HCT116 (cell line): ENCODE measurements around the gene SESN1. TPM values are rescaled to one million over a fixed set of nuclear protein-coding genes. Genes with fewer than 3 reads are reported as not detected.

Experiments
- ATAC-seq: fragments of 200-7000 bp; cut with Tn5 transposase; 2 replicates; pipeline ENCODE4 v1.9.1; 2020; ENCODE audit warnings: mild to moderate bottlenecking, moderate library complexity
- BruUV-seq: library from RNA; stranded (reverse); fragments of 400-500 nt; replicated peaks from 2 replicates; lab custom pipeline; 2021; lab: Mats Ljungman, UMichigan
- CTCF ChIA-PET: fragments of 300-600 bp; sonication (Branson Sonifier 250); formaldehyde crosslinking; loops from one replicate; lab custom pipeline; 2021; ENCODE audit warnings: antibody characterized with exemption; lab: Charles Lee
- POLR2A ChIA-PET: fragments of 300-600, 350-600 bp; sonication (Branson Sonifier 250); formaldehyde crosslinking; loops from one replicate; lab custom pipeline; 2021; ENCODE audit warnings: antibody characterized with exemption; lab: Charles Lee
- RAD21 ChIA-PET, 2 experiments: fragments of 300-600 bp; sonication (Branson Sonifier 250); formaldehyde crosslinking; loops; one replicate each; lab custom pipeline; 2023; ENCODE audit warnings: low total read pairs in 2 of 2; ENCODE audit not compliant: uncharacterized antibody in 2 of 2, unreplicated experiment in 2 of 2, low non-redundant PET in 1 of 2; lab: Charles Lee
- DNase-seq: peaks from one replicate; pipeline ENCODE4 v3.0.0-alpha.2; 2010; ENCODE audit warnings: low read depth, low spot score
- H2AFZ ChIP-seq: fragments of 200-600 bp; shearing (Covaris generic), sonication (generic); 2 replicates; pipeline ENCODE4 v1.6.1; 2017; ENCODE audit warnings: low read depth, mixed run types, mixed read lengths, antibody characterized with exemption, low read length; ENCODE audit not compliant: poor library complexity, severe bottlenecking
- H3K27ac ChIP-seq: 2 replicates; pipeline ENCODE4 v1.5.1; 2012; ENCODE audit warnings: low read depth, low read length
- H3K27me3 ChIP-seq: fragments of 200-600 bp; sonication (generic); 2 replicates; pipeline ENCODE4 v1.6.1; 2016; ENCODE audit warnings: mixed run types, low read length, mixed read lengths; ENCODE audit not compliant: insufficient read depth
- H3K36me3 ChIP-seq, 2 experiments: fragments of 200-500 bp in 1 of 2; fragments of 200-600 bp in 1 of 2; sonication (Bioruptor generic) in 1 of 2; sonication (generic) in 1 of 2; 2 replicates each; pipeline versions ENCODE4 v1.5.1 to v1.6.1; 2014 to 2016; ENCODE audit warnings: low read length in 2 of 2, inconsistent platforms in 1 of 2, mixed read lengths in 1 of 2, mixed run types in 1 of 2; ENCODE audit not compliant: insufficient read depth in 2 of 2, control insufficient read depth in 1 of 2
- H3K4me1 ChIP-seq, 2 experiments: fragments of 200-600 bp in 1 of 2; sonication (generic) in 1 of 2; 2 replicates each; pipeline versions ENCODE4 v1.5.1 to v1.6.1; 2012 to 2017; ENCODE audit warnings: low read length in 2 of 2, inconsistent platforms in 1 of 2, mild to moderate bottlenecking in 1 of 2, mixed read lengths in 1 of 2, mixed run types in 1 of 2, moderate library complexity in 1 of 2; ENCODE audit not compliant: insufficient read depth in 2 of 2, control insufficient read depth in 1 of 2
- H3K4me2 ChIP-seq: fragments of 200-600 bp; sonication (generic); 2 replicates; pipeline ENCODE4 v1.6.1; 2017; ENCODE audit warnings: mixed run types, low read length, mixed read lengths
- H3K4me3 ChIP-seq, 2 experiments: fragments of 200-600 bp in 1 of 2; sonication (generic) in 1 of 2; replicated peaks in 1 of 2; 2 replicates each; pipeline ENCODE4 v1.5.1; 2011 to 2016; ENCODE audit warnings: low read length in 2 of 2, control low read depth in 1 of 2, low read depth in 1 of 2, mild to moderate bottlenecking in 1 of 2, mixed read lengths in 1 of 2, mixed run types in 1 of 2
- H3K79me2 ChIP-seq: fragments of 200-600 bp; sonication (generic); 2 replicates; pipeline ENCODE4 v1.6.1; 2017; ENCODE audit warnings: mild to moderate bottlenecking, mixed run types, low read length, moderate library complexity, mixed read lengths; ENCODE audit not compliant: insufficient read depth
- H3K9ac ChIP-seq: fragments of 200-600 bp; sonication (generic); 2 replicates; pipeline ENCODE4 v1.6.1; 2016; ENCODE audit warnings: low read length, mixed read lengths
- H3K9me2 ChIP-seq: fragments of 200-600 bp; sonication (generic), shearing (Covaris generic); 2 replicates; pipeline ENCODE4 v1.6.1; 2017; ENCODE audit warnings: mixed run types, mild to moderate bottlenecking, moderate library complexity; ENCODE audit not compliant: insufficient read depth
- H3K9me3 ChIP-seq, 2 experiments: fragments of 200-500 bp in 1 of 2; fragments of 200-600 bp in 1 of 2; sonication (Bioruptor generic) in 1 of 2; sonication (generic) in 1 of 2; 2 replicates each; pipeline ENCODE4 v1.6.1; 2014 to 2017; ENCODE audit warnings: low read length in 2 of 2, mixed read lengths in 2 of 2, inconsistent platforms in 1 of 2, low read depth in 1 of 2, mild to moderate bottlenecking in 1 of 2, mixed run types in 1 of 2, moderate library complexity in 1 of 2; ENCODE audit not compliant: control insufficient read depth in 1 of 2, insufficient read depth in 1 of 2
- H4K20me1 ChIP-seq: fragments of 200-600 bp; sonication (generic), shearing (Covaris generic); 2 replicates; pipeline ENCODE4 v1.6.1; 2017; ENCODE audit warnings: mixed run types, mild to moderate bottlenecking, moderate library complexity; ENCODE audit not compliant: insufficient read depth
- CBX3 ChIP-seq: IDR thresholded peaks from 2 replicates; pipeline ENCODE4 v1.6.1; 2012; ENCODE audit warnings: low read depth
- CEBPB ChIP-seq: IDR thresholded peaks from 2 replicates; pipeline ENCODE4 v1.6.1; 2012; ENCODE audit warnings: low read depth
- CTCF ChIP-seq, 3 experiments: fragments of 200-600 bp in 1 of 3; sonication (generic) in 1 of 3; IDR thresholded peaks in 2 of 3; conservative IDR thresholded peaks in 1 of 3; 2 replicates each; pipeline ENCODE4 v1.5.1; 2012 to 2017; ENCODE audit warnings: low read depth in 2 of 3, low read length in 2 of 3, antibody characterized with exemption in 1 of 3, borderline replicate concordance in 1 of 3, control low read depth in 1 of 3, mild to moderate bottlenecking in 1 of 3, mixed read lengths in 1 of 3, mixed run types in 1 of 3, moderate library complexity in 1 of 3; ENCODE audit not compliant: insufficient read depth in 1 of 3
- EGR1 ChIP-seq: IDR thresholded peaks from 2 replicates; pipeline ENCODE4 v1.6.1; 2012; ENCODE audit warnings: low read depth
- ELF1 ChIP-seq: IDR thresholded peaks from 2 replicates; pipeline ENCODE4 v1.6.1; 2012; ENCODE audit warnings: low read depth, borderline replicate concordance
- EZH2 ChIP-seq: fragments of 200-600 bp; sonication (generic); IDR thresholded peaks from 2 replicates; pipeline ENCODE4 v1.6.1; 2017; ENCODE audit warnings: antibody characterized with exemption, mixed run types
- EZH2phosphoT487 ChIP-seq: fragments of 200-600 bp; IDR thresholded peaks from 2 replicates; pipeline ENCODE4 v1.6.1; 2018; ENCODE audit warnings: antibody characterized with exemption, borderline replicate concordance
- FOSL1 ChIP-seq: IDR thresholded peaks from 2 replicates; pipeline ENCODE4 v1.6.1; 2012; ENCODE audit warnings: low read depth
- JUND ChIP-seq: IDR thresholded peaks from 2 replicates; pipeline ENCODE4 v1.6.1; 2012
- POLR2A ChIP-seq: IDR thresholded peaks from 2 replicates; pipeline ENCODE4 v1.7.0; 2011; ENCODE audit warnings: borderline replicate concordance; ENCODE audit not compliant: insufficient read depth, insufficient read length; ENCODE audit errors: extremely low read depth
- POLR2AphosphoS5 ChIP-seq: IDR thresholded peaks from 2 replicates; pipeline ENCODE4 v1.6.1; 2011; ENCODE audit warnings: mild to moderate bottlenecking, low read depth, low read length, moderate library complexity
- RAD21 ChIP-seq: IDR thresholded peaks from 2 replicates; pipeline ENCODE4 v1.6.1; 2012; ENCODE audit warnings: low read depth, mild to moderate bottlenecking
- SIN3A ChIP-seq: IDR thresholded peaks from 2 replicates; pipeline ENCODE4 v1.6.1; 2012; ENCODE audit warnings: low read depth
- SP1 ChIP-seq: IDR thresholded peaks from 2 replicates; pipeline ENCODE4 v1.6.1; 2012; ENCODE audit warnings: low read depth
- SRF ChIP-seq: IDR thresholded peaks from 2 replicates; pipeline ENCODE4 v1.6.1; 2012; ENCODE audit warnings: low read depth
- TCF7L2 ChIP-seq: IDR thresholded peaks from 2 replicates; pipeline ENCODE4 v1.7.0; 2011; ENCODE audit warnings: borderline replicate concordance, inconsistent platforms; ENCODE audit not compliant: insufficient read depth, insufficient read length; ENCODE audit errors: extremely low read depth
- YY1 ChIP-seq: IDR thresholded peaks from 2 replicates; pipeline ENCODE4 v1.6.1; 2011; ENCODE audit warnings: low read length, low read depth, moderate library complexity, mild to moderate bottlenecking; ENCODE audit not compliant: insufficient replicate concordance; ENCODE audit errors: extremely low read depth
- ZFX ChIP-seq: fragments of 450-650 bp; IDR thresholded peaks from 2 replicates; pipeline ENCODE4 v1.6.1; 2017
- ZNF274 ChIP-seq: fragments of 200-500 bp; sonication (Bioruptor generic); IDR thresholded peaks from 2 replicates; pipeline ENCODE4 v1.6.1; 2014; ENCODE audit warnings: mild to moderate bottlenecking, low read depth, low read length, inconsistent platforms
- intact Hi-C: fragments of 100-400 bp; cut with micrococcal nuclease; formaldehyde crosslinking; loops from 2 replicates; pipeline ENCODE4 v1.10.0; 2022
- total RNA-seq: library from RNA; stranded (reverse); gene quantifications from one replicate; pipeline ENCODE4 v1.2.1, GENCODE V29; 2021; ENCODE audit not compliant: unreplicated experiment
- TF ChIP-seq, protein P1 (sequence below): IDR thresholded peaks from 2 replicates; pipeline ENCODE4 v1.6.1; 2012
- TF ChIP-seq, protein P2 (sequence below): IDR thresholded peaks from 2 replicates; pipeline ENCODE4 v1.6.1; 2012
- TF ChIP-seq, protein P3 (sequence below): IDR thresholded peaks from 2 replicates; pipeline ENCODE4 v1.6.1; 2011; ENCODE audit warnings: mild to moderate bottlenecking, low read length, moderate library complexity; ENCODE audit not compliant: insufficient replicate concordance; ENCODE audit errors: extremely low read depth

Gene SESN1
- total RNA-seq, 1 experiment from 2014 or later = 9.3 TPM

- H3K9me3 ChIP-seq = no peaks in the 10 kb centered on the region
- H3K9ac ChIP-seq = peak within 1 kb of the TSS; percentile 87
- BruUV-seq = no TSS peak
- intact Hi-C loops = loop anchor here (2.0 kb wide), 1 partner anchor 288 kb away; the partner anchor contains the start of gene CD164
- H2AFZ ChIP-seq = peak within 1 kb of the TSS; percentile 98
- POLR2A ChIA-PET = interaction anchor here (1.0 to 1.6 kb wide), 3 partner anchors 11 to 535 kb away, joined by 3 to 6 read pairs (median 5); partner anchors contain the start of genes CD164 and FOXO3
- peak within 1 kb of the TSS; percentile 85 for H3K4me2 ChIP-seq
- H3K27me3 ChIP-seq = no peaks in the 10 kb centered on the region
- peak; percentile 70 for ATAC-seq
- RAD21 ChIA-PET = no interaction called here
- no peaks in the 10 kb centered on the region for H3K9me2 ChIP-seq
- peaks cover 27% of the 10 kb centered on the region for H3K79me2 ChIP-seq
- H3K36me3 ChIP-seq = no peaks in the 10 kb centered on the region
- CTCF ChIA-PET = interaction anchor here (1.2 to 1.6 kb wide), 4 partner anchors 20 to 536 kb away, joined by 3 to 7 read pairs (median 3); no protein-coding TSS in a partner anchor
- peak within 1 kb of the TSS; percentile 73 to 87 for H3K4me3 ChIP-seq
- peak within 1 kb of the TSS; percentile 63 for H3K27ac ChIP-seq
- peak; percentile 94 for DNase-seq
- peaks cover 2 to 19% of the 10 kb centered on the region in 2 experiments; a peak in 3 of 4 replicates for H3K4me1 ChIP-seq
- H4K20me1 ChIP-seq = no peaks in the 10 kb centered on the region
- no peak for TF ChIP-seq FOSL1
- no peak for TF ChIP-seq ZNF274
- TF ChIP-seq, protein P1, sequence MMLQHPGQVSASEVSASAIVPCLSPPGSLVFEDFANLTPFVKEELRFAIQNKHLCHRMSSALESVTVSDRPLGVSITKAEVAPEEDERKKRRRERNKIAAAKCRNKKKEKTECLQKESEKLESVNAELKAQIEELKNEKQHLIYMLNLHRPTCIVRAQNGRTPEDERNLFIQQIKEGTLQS = no peak
- TF ChIP-seq POLR2AphosphoS5 = peak; percentile 89
- peak; percentile 35 for TF ChIP-seq SP1
- TF ChIP-seq, protein P2, sequence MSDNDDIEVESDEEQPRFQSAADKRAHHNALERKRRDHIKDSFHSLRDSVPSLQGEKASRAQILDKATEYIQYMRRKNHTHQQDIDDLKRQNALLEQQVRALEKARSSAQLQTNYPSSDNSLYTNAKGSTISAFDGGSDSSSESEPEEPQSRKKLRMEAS = peak; percentile 43; the same call in 1 of the 2 replicates
- TF ChIP-seq, protein P3, sequence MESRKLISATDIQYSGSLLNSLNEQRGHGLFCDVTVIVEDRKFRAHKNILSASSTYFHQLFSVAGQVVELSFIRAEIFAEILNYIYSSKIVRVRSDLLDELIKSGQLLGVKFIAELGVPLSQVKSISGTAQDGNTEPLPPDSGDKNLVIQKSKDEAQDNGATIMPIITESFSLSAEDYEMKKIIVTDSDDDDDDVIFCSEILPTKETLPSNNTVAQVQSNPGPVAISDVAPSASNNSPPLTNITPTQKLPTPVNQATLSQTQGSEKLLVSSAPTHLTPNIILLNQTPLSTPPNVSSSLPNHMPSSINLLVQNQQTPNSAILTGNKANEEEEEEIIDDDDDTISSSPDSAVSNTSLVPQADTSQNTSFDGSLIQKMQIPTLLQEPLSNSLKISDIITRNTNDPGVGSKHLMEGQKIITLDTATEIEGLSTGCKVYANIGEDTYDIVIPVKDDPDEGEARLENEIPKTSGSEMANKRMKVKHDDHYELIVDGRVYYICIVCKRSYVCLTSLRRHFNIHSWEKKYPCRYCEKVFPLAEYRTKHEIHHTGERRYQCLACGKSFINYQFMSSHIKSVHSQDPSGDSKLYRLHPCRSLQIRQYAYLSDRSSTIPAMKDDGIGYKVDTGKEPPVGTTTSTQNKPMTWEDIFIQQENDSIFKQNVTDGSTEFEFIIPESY = no peak
- TF ChIP-seq SRF = peak; percentile 87
- TF ChIP-seq POLR2A = peak; percentile 73
- peak; percentile 3 for TF ChIP-seq YY1
- TF ChIP-seq TCF7L2 = peak; percentile 23
- TF ChIP-seq EZH2phosphoT487 = no peak
- no peak for TF ChIP-seq CTCF (IDR thresholded peaks at IDR 0.05 in 2 of 3, conservative IDR thresholded peaks at IDR 0.05 in 1 of 3; ENCODE audit: borderline replicate concordance in 1 of 3, insufficient read depth in 1 of 3, low read depth in 2 of 3, low read length in 2 of 3)
- 0 out of 2 replicates have a peak, but pooled peaks have one; percentile 2 for TF ChIP-seq EGR1
- TF ChIP-seq SIN3A = 0 out of 2 replicates have a peak, but pooled peaks have one; percentile 30
- no peak for TF ChIP-seq CEBPB
- 0 out of 2 replicates have a peak, but pooled peaks have one; percentile 60 for TF ChIP-seq CBX3
- no peak for TF ChIP-seq RAD21
- TF ChIP-seq EZH2 = no peak
- no peak for TF ChIP-seq JUND
- no peak; the same call in 1 of the 2 replicates for TF ChIP-seq ELF1
- TF ChIP-seq ZFX = peak; percentile 61
These were observed 589 bp upstream of the SESN1 start, which contains the start of gene CEP57L1 for GRCh38 chr6:109095036-109095834. Gene CEP57L1, plus strand, starts transcription at chr6:109095507. Its CDS starts 49,715 bp downstream, at chr6:109145222.
